Measurements from ENCODE around the gene SH2D3A. TPM values are rescaled to one million over a fixed set of nuclear protein-coding genes. Genes with fewer than 3 reads are reported as not detected.
"Not testable (repeated sequence)": the region's sequence is repeated elsewhere in the genome, so short reads cannot be mapped to it uniquely, and the experiment has no call there.

Gene SH2D3A
- polyA plus RNA-seq, 2 donors = 29.6 to 48.7 TPM

DNA sequence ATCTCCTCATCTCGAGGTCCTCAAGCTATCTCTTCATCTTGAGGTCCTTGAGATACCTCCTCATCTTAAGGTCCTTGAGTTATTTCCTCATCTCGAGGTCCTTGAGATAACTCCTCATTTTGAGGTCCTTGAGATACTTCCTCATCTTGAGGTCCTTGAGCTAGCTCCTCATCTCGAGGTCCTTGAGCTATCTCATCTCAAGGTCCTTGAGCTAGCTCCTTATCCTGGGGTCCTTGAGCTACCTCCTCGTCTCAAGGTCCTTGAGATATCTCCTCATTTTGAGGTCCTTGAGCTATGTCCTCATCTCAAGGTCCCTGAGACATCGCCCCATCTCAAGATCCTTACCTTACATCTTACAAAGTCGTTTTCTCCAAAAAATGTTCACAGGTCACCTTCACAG lies 24.0 kb upstream of the SH2D3A start:
- Histone ChIP-seq H3K27me3 (ENCODE audit: control insufficient read depth in 1 of 2, insufficient read depth in 2 of 2, low read length in 2 of 2) (no peaks in the 10 kb centered on the region), H3K27ac (ENCODE audit: low read depth in 2 of 2, low read length in 1 of 2) (no peak overlapping the region), H3K4me1 (ENCODE audit: control insufficient read depth in 2 of 2, insufficient read depth in 2 of 2, low read length in 1 of 2) (no peaks in the 10 kb centered on the region), H3K9me3 (ENCODE audit: control insufficient read depth in 2 of 2, insufficient read depth in 1 of 2, low read depth in 1 of 2, low read length in 1 of 2) (peaks cover 3 to 7% of the 10 kb centered on the region in 2 donors), H3K4me3 (ENCODE audit: low read depth in 1 of 2, low read length in 2 of 2) (no peak overlapping the region), H3K36me3 (ENCODE audit: control insufficient read depth in 2 of 2, insufficient read depth in 2 of 2, low read length in 1 of 2) (no peaks in the 10 kb centered on the region)
- 65 to 68% methylated on average over 6 of the region's 6 CpGs for WGBS, 2 donors

GRCh38 chr19:6790194-6791128 lies 23.2 kb upstream of the SH2D3A start:
- no peaks in the 10 kb centered on the region for H3K4me1 ChIP-seq (ENCODE audit: control insufficient read depth in 2 of 2, insufficient read depth in 2 of 2, low read length in 1 of 2)
- WGBS, 2 donors = 53 to 60% methylated on average over 5 of the region's 5 CpGs

DNA sequence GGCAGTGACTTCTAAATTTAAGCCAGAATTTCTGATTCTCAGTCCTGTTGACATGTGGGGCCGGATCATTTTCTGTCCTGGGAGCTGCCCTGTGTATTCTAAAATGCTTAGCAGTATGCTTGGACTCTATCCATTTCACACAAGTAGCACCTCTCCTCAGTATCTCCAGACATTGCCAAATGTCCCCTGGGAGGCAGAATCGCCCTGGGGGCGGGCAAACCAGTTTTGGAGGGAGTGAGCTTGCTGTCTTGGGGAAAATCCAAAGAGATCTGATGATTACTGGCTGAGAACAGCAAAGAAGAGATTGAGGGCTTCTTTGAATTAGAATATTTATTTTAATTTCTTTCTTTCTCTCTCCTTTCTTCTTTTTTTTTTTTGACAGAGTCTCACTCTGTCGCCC lies 21.7 kb upstream of the SH2D3A start:
- H3K27ac ChIP-seq (ENCODE audit: low read depth in 2 of 2, low read length in 1 of 2) = no peak overlapping the region
- no peak overlapping the region for H3K4me3 ChIP-seq (ENCODE audit: low read depth in 1 of 2, low read length in 2 of 2)
- H3K4me1 ChIP-seq (ENCODE audit: control insufficient read depth in 2 of 2, insufficient read depth in 2 of 2, low read length in 1 of 2) = no peaks in the 10 kb centered on the region
- 53 to 69% methylated on average over 4 of the region's 4 CpGs for WGBS, 2 donors
- peaks cover 0 to 3% of the 10 kb centered on the region in 2 donors for H3K9me3 ChIP-seq (ENCODE audit: control insufficient read depth in 2 of 2, insufficient read depth in 1 of 2, low read depth in 1 of 2, low read length in 1 of 2)
- H3K36me3 ChIP-seq (ENCODE audit: control insufficient read depth in 2 of 2, insufficient read depth in 2 of 2, low read length in 1 of 2) = no peaks in the 10 kb centered on the region
- no peaks in the 10 kb centered on the region for H3K27me3 ChIP-seq (ENCODE audit: control insufficient read depth in 1 of 2, insufficient read depth in 2 of 2, low read length in 2 of 2)

More at GRCh38 chr19:6790194-6791128, 23.2 kb upstream of the SH2D3A start:
- no peaks in the 10 kb centered on the region for H3K27me3 ChIP-seq (ENCODE audit: control insufficient read depth in 1 of 2, insufficient read depth in 2 of 2, low read length in 2 of 2)
- H3K4me3 ChIP-seq (ENCODE audit: low read depth in 1 of 2, low read length in 2 of 2) = no peak overlapping the region
- no peak overlapping the region for H3K27ac ChIP-seq (ENCODE audit: low read depth in 2 of 2, low read length in 1 of 2)
- peaks cover 3 to 7% of the 10 kb centered on the region in 2 donors for H3K9me3 ChIP-seq (ENCODE audit: control insufficient read depth in 2 of 2, insufficient read depth in 1 of 2, low read depth in 1 of 2, low read length in 1 of 2)
- no peaks in the 10 kb centered on the region for H3K36me3 ChIP-seq (ENCODE audit: control insufficient read depth in 2 of 2, insufficient read depth in 2 of 2, low read length in 1 of 2)

GRCh38 chr19:6787393-6787792 lies 20.2 kb upstream of the SH2D3A start:
- Histone ChIP-seq H3K27me3 (ENCODE audit: control insufficient read depth in 1 of 2, insufficient read depth in 2 of 2, low read length in 2 of 2) (no peaks in the 10 kb centered on the region), H3K4me1 (ENCODE audit: control insufficient read depth in 2 of 2, insufficient read depth in 2 of 2, low read length in 1 of 2) (no peaks in the 10 kb centered on the region), H3K27ac (ENCODE audit: low read depth in 2 of 2, low read length in 1 of 2) (no peak overlapping the region), H3K9me3 (ENCODE audit: control insufficient read depth in 2 of 2, insufficient read depth in 1 of 2, low read depth in 1 of 2, low read length in 1 of 2) (peaks cover 0 to 3% of the 10 kb centered on the region in 2 donors), H3K4me3 (ENCODE audit: low read depth in 1 of 2, low read length in 2 of 2) (no peak overlapping the region), H3K36me3 (ENCODE audit: control insufficient read depth in 2 of 2, insufficient read depth in 2 of 2, low read length in 1 of 2) (no peaks in the 10 kb centered on the region)
- 92% methylated on average over 4 of the region's 4 CpGs for WGBS, 2 donors

- Histone ChIP-seq H3K27ac (ENCODE audit: low read depth in 2 of 2, low read length in 1 of 2) (no peak overlapping the region), H3K27me3 (ENCODE audit: control insufficient read depth in 1 of 2, insufficient read depth in 2 of 2, low read length in 2 of 2) (no peaks in the 10 kb centered on the region), H3K9me3 (ENCODE audit: control insufficient read depth in 2 of 2, insufficient read depth in 1 of 2, low read depth in 1 of 2, low read length in 1 of 2) (no peaks in the 10 kb centered on the region), H3K36me3 (ENCODE audit: control insufficient read depth in 2 of 2, insufficient read depth in 2 of 2, low read length in 1 of 2) (no peaks in the 10 kb centered on the region), H3K4me1 (ENCODE audit: control insufficient read depth in 2 of 2, insufficient read depth in 2 of 2, low read length in 1 of 2) (no peaks in the 10 kb centered on the region), H3K4me3 (ENCODE audit: low read depth in 1 of 2, low read length in 2 of 2) (no peak overlapping the region)
- 68 to 69% methylated on average over 4 of the region's 4 CpGs for WGBS, 2 donors
These were observed 12.0 kb upstream of the SH2D3A start for GRCh38 chr19:6779206-6779605.

- 73 to 75% methylated on average over 4 of the region's 4 CpGs for WGBS, 2 donors
- H3K4me3 ChIP-seq (ENCODE audit: low read depth in 1 of 2, low read length in 2 of 2) = no peak overlapping the region
- H3K27ac ChIP-seq (ENCODE audit: low read depth in 2 of 2, low read length in 1 of 2) = peak overlapping the region in 1 of 2 donors; percentile 21
- no peaks in the 10 kb centered on the region for H3K9me3 ChIP-seq (ENCODE audit: control insufficient read depth in 2 of 2, insufficient read depth in 1 of 2, low read depth in 1 of 2, low read length in 1 of 2)
- H3K4me1 ChIP-seq (ENCODE audit: control insufficient read depth in 2 of 2, insufficient read depth in 2 of 2, low read length in 1 of 2) = no peaks in the 10 kb centered on the region
- no peaks in the 10 kb centered on the region for H3K27me3 ChIP-seq (ENCODE audit: control insufficient read depth in 1 of 2, insufficient read depth in 2 of 2, low read length in 2 of 2)
- H3K36me3 ChIP-seq (ENCODE audit: control insufficient read depth in 2 of 2, insufficient read depth in 2 of 2, low read length in 1 of 2) = no peaks in the 10 kb centered on the region
These were observed 11.2 kb upstream of the SH2D3A start for GRCh38 chr19:6778386-6778785.

- Histone ChIP-seq H3K27me3 (ENCODE audit: control insufficient read depth in 1 of 2, insufficient read depth in 2 of 2, low read length in 2 of 2) (no peaks in the 10 kb centered on the region), H3K9me3 (ENCODE audit: control insufficient read depth in 2 of 2, insufficient read depth in 1 of 2, low read depth in 1 of 2, low read length in 1 of 2) (no peaks in the 10 kb centered on the region)
- WGBS, 2 donors = 91 to 94% methylated on average over 2 of the region's 2 CpGs
These were observed 10.2 kb upstream of the SH2D3A start for GRCh38 chr19:6777434-6777833.

GRCh38 chr19:6776999-6777398 lies 9.8 kb upstream of the SH2D3A start:
- H3K27ac ChIP-seq (ENCODE audit: low read depth in 2 of 2, low read length in 1 of 2) = no peak overlapping the region
- 95 to 96% methylated on average over 4 of the region's 4 CpGs for WGBS, 2 donors
- no peaks in the 10 kb centered on the region for H3K27me3 ChIP-seq (ENCODE audit: control insufficient read depth in 1 of 2, insufficient read depth in 2 of 2, low read length in 2 of 2)
- H3K36me3 ChIP-seq (ENCODE audit: control insufficient read depth in 2 of 2, insufficient read depth in 2 of 2, low read length in 1 of 2) = no peaks in the 10 kb centered on the region
- no peaks in the 10 kb centered on the region for H3K9me3 ChIP-seq (ENCODE audit: control insufficient read depth in 2 of 2, insufficient read depth in 1 of 2, low read depth in 1 of 2, low read length in 1 of 2)
- H3K4me1 ChIP-seq (ENCODE audit: control insufficient read depth in 2 of 2, insufficient read depth in 2 of 2, low read length in 1 of 2) = no peaks in the 10 kb centered on the region
- H3K4me3 ChIP-seq (ENCODE audit: low read depth in 1 of 2, low read length in 2 of 2) = no peak overlapping the region

More at GRCh38 chr19:6777434-6777833, 10.2 kb upstream of the SH2D3A start:
- no peak overlapping the region for H3K4me3 ChIP-seq (ENCODE audit: low read depth in 1 of 2, low read length in 2 of 2)
- no peaks in the 10 kb centered on the region for H3K4me1 ChIP-seq (ENCODE audit: control insufficient read depth in 2 of 2, insufficient read depth in 2 of 2, low read length in 1 of 2)
- no peak overlapping the region for H3K27ac ChIP-seq (ENCODE audit: low read depth in 2 of 2, low read length in 1 of 2)
- H3K36me3 ChIP-seq (ENCODE audit: control insufficient read depth in 2 of 2, insufficient read depth in 2 of 2, low read length in 1 of 2) = no peaks in the 10 kb centered on the region

- H3K4me1 ChIP-seq (ENCODE audit: control insufficient read depth in 2 of 2, insufficient read depth in 2 of 2, low read length in 1 of 2); H3K27ac ChIP-seq (ENCODE audit: low read depth in 2 of 2, low read length in 1 of 2); H3K27me3 ChIP-seq (ENCODE audit: control insufficient read depth in 1 of 2, insufficient read depth in 2 of 2, low read length in 2 of 2); H3K36me3 ChIP-seq (ENCODE audit: control insufficient read depth in 2 of 2, insufficient read depth in 2 of 2, low read length in 1 of 2); H3K9me3 ChIP-seq (ENCODE audit: control insufficient read depth in 2 of 2, insufficient read depth in 1 of 2, low read depth in 1 of 2, low read length in 1 of 2); H3K4me3 ChIP-seq (ENCODE audit: low read depth in 1 of 2, low read length in 2 of 2): not testable (repeated sequence)
These were observed 8.8 kb upstream of the SH2D3A start for GRCh38 chr19:6776045-6776444.

All from esophagus (tissue), 2 donors.